ENCODE measurements around the gene PRPF38B.

Gene PRPF38B

GRCh38 chr1:108728327-108728923 is 36.3 kb downstream of the PRPF38B start:
- Histone ChIP-seq H3K4me3 (ENCODE audit: low read depth in 1 of 2, low read length in 2 of 2) (no peak overlapping the region), H3K27me3 (ENCODE audit: control insufficient read depth in 1 of 2, insufficient read depth in 2 of 2, low read length in 2 of 2) (no peaks in the 10 kb centered on the region), H3K9ac (ENCODE audit: low read length) (no peak overlapping the region), H3K27ac (ENCODE audit: low read depth, low read length) (no peak overlapping the region), H3K9me3 (ENCODE audit: low read length) (no peaks in the 10 kb centered on the region), H3K4me1 (ENCODE audit: insufficient read depth, low read length) (no peaks in the 10 kb centered on the region), H3K36me3 (ENCODE audit: insufficient read depth, low read length) (no peaks in the 10 kb centered on the region)

GRCh38 chr1:108729481-108729880 is 37.4 kb downstream of the PRPF38B start:
- no peaks in the 10 kb centered on the region for H3K27me3 ChIP-seq (ENCODE audit: control insufficient read depth in 1 of 2, insufficient read depth in 2 of 2, low read length in 2 of 2)
- H3K36me3 ChIP-seq (ENCODE audit: insufficient read depth, low read length), result no peaks in the 10 kb centered on the region
- H3K4me1 ChIP-seq (ENCODE audit: insufficient read depth, low read length), result no peaks in the 10 kb centered on the region
- no peaks in the 10 kb centered on the region for H3K9me3 ChIP-seq (ENCODE audit: low read length)
- no peak overlapping the region for H3K4me3 ChIP-seq (ENCODE audit: low read depth in 1 of 2, low read length in 2 of 2)
- H3K9ac ChIP-seq (ENCODE audit: low read length), result no peak overlapping the region
- no peak overlapping the region for H3K27ac ChIP-seq (ENCODE audit: low read depth, low read length)

- Histone ChIP-seq H3K4me3 (ENCODE audit: low read depth in 1 of 2, low read length in 2 of 2) (no peak overlapping the region), H3K36me3 (ENCODE audit: insufficient read depth, low read length) (no peaks in the 10 kb centered on the region), H3K27me3 (ENCODE audit: control insufficient read depth in 1 of 2, insufficient read depth in 2 of 2, low read length in 2 of 2) (no peaks in the 10 kb centered on the region), H3K9me3 (ENCODE audit: low read length) (no peaks in the 10 kb centered on the region), H3K9ac (ENCODE audit: low read length) (no peak overlapping the region), H3K27ac (ENCODE audit: low read depth, low read length) (no peak overlapping the region), H3K4me1 (ENCODE audit: insufficient read depth, low read length) (no peaks in the 10 kb centered on the region)
Observed at GRCh38 chr1:108732398-108732797, 40.3 kb downstream of the PRPF38B start.

GRCh38 chr1:108734171-108734865 is 42.2 kb downstream of the PRPF38B start:
- Histone ChIP-seq H3K4me3 (ENCODE audit: low read depth in 1 of 2, low read length in 2 of 2) (no peak overlapping the region), H3K27me3 (ENCODE audit: control insufficient read depth in 1 of 2, insufficient read depth in 2 of 2, low read length in 2 of 2) (no peaks in the 10 kb centered on the region), H3K9me3 (ENCODE audit: low read length) (no peaks in the 10 kb centered on the region), H3K4me1 (ENCODE audit: insufficient read depth, low read length) (no peaks in the 10 kb centered on the region), H3K36me3 (ENCODE audit: insufficient read depth, low read length) (no peaks in the 10 kb centered on the region), H3K27ac (ENCODE audit: low read depth, low read length) (no peak overlapping the region), H3K9ac (ENCODE audit: low read length) (no peak overlapping the region)

GRCh38 chr1:108742253-108742652 is 50.1 kb downstream of the PRPF38B start:
- H3K9ac ChIP-seq (ENCODE audit: low read length), result no peak overlapping the region
- H3K4me1 ChIP-seq (ENCODE audit: insufficient read depth, low read length), result no peaks in the 10 kb centered on the region
- no peak overlapping the region for H3K4me3 ChIP-seq (ENCODE audit: low read depth in 1 of 2, low read length in 2 of 2)
- H3K36me3 ChIP-seq (ENCODE audit: insufficient read depth, low read length), result no peaks in the 10 kb centered on the region
- H3K27ac ChIP-seq (ENCODE audit: low read depth, low read length), result no peak overlapping the region
- no peaks in the 10 kb centered on the region for H3K27me3 ChIP-seq (ENCODE audit: control insufficient read depth in 1 of 2, insufficient read depth in 2 of 2, low read length in 2 of 2)
- no peaks in the 10 kb centered on the region for H3K9me3 ChIP-seq (ENCODE audit: low read length)

GRCh38 chr1:108745980-108746381 is 53.9 kb downstream of the PRPF38B start:
- Histone ChIP-seq H3K4me3 (ENCODE audit: low read depth in 1 of 2, low read length in 2 of 2) (peak overlapping the region; percentile 61 to 85), H3K9me3 (ENCODE audit: low read length) (no peaks in the 10 kb centered on the region), H3K27me3 (ENCODE audit: control insufficient read depth in 1 of 2, insufficient read depth in 2 of 2, low read length in 2 of 2) (no peaks in the 10 kb centered on the region), H3K36me3 (ENCODE audit: insufficient read depth, low read length) (no peaks in the 10 kb centered on the region), H3K27ac (ENCODE audit: low read depth, low read length) (peak overlapping the region; percentile 92), H3K4me1 (ENCODE audit: insufficient read depth, low read length) (peaks cover 25% of the 10 kb centered on the region), H3K9ac (ENCODE audit: low read length) (no peak overlapping the region)

- Histone ChIP-seq H3K36me3 (ENCODE audit: insufficient read depth, low read length) (no peaks in the 10 kb centered on the region), H3K9ac (ENCODE audit: low read length) (peak within 1 kb of the TSS; percentile 81), H3K4me1 (ENCODE audit: insufficient read depth, low read length) (peaks cover 27% of the 10 kb centered on the region), H3K4me3 (ENCODE audit: low read depth in 1 of 2, low read length in 2 of 2) (peak within 1 kb of the TSS; percentile 61 to 85), H3K27ac (ENCODE audit: low read depth, low read length) (peak within 1 kb of the TSS; percentile 92), H3K27me3 (ENCODE audit: control insufficient read depth in 1 of 2, insufficient read depth in 2 of 2, low read length in 2 of 2) (no peaks in the 10 kb centered on the region), H3K9me3 (ENCODE audit: low read length) (no peaks in the 10 kb centered on the region)
Observed at GRCh38 chr1:108746382-108747170, 54.5 kb downstream of the PRPF38B start, which contains the start of gene STXBP3. Gene STXBP3 (plus strand): TSS chr1:108746674. CDS start chr1:108746738, 64 bp downstream.

- Histone ChIP-seq H3K4me3 (ENCODE audit: low read depth in 1 of 2, low read length in 2 of 2) (peak overlapping the region; percentile 61 to 85), H3K9ac (ENCODE audit: low read length) (peak overlapping the region; percentile 81), H3K4me1 (ENCODE audit: insufficient read depth, low read length) (peaks cover 27% of the 10 kb centered on the region), H3K36me3 (ENCODE audit: insufficient read depth, low read length) (no peaks in the 10 kb centered on the region), H3K27ac (ENCODE audit: low read depth, low read length) (peak overlapping the region; percentile 92), H3K27me3 (ENCODE audit: control insufficient read depth in 1 of 2, insufficient read depth in 2 of 2, low read length in 2 of 2) (no peaks in the 10 kb centered on the region), H3K9me3 (ENCODE audit: low read length) (no peaks in the 10 kb centered on the region)
Observed at GRCh38 chr1:108747171-108747850, 55.2 kb downstream of the PRPF38B start.

- Histone ChIP-seq H3K4me1 (ENCODE audit: insufficient read depth, low read length) (peaks cover 27% of the 10 kb centered on the region), H3K36me3 (ENCODE audit: insufficient read depth, low read length) (peaks cover 6% of the 10 kb centered on the region), H3K9me3 (ENCODE audit: low read length) (no peaks in the 10 kb centered on the region), H3K4me3 (ENCODE audit: low read depth in 1 of 2, low read length in 2 of 2) (no peak overlapping the region), H3K27ac (ENCODE audit: low read depth, low read length) (peak overlapping the region; percentile 92), H3K9ac (ENCODE audit: low read length) (no peak overlapping the region), H3K27me3 (ENCODE audit: control insufficient read depth in 1 of 2, insufficient read depth in 2 of 2, low read length in 2 of 2) (no peaks in the 10 kb centered on the region)
Observed at GRCh38 chr1:108747898-108748297, 55.8 kb downstream of the PRPF38B start.

- no peak overlapping the region for H3K4me3 ChIP-seq (ENCODE audit: low read depth in 1 of 2, low read length in 2 of 2)
- no peak overlapping the region for H3K27ac ChIP-seq (ENCODE audit: low read depth, low read length)
- no peak overlapping the region for H3K9ac ChIP-seq (ENCODE audit: low read length)
- H3K36me3 ChIP-seq (ENCODE audit: insufficient read depth, low read length), result peaks cover 13% of the 10 kb centered on the region
- H3K27me3 ChIP-seq (ENCODE audit: control insufficient read depth in 1 of 2, insufficient read depth in 2 of 2, low read length in 2 of 2), result no peaks in the 10 kb centered on the region
- no peaks in the 10 kb centered on the region for H3K9me3 ChIP-seq (ENCODE audit: low read length)
- peaks cover 27% of the 10 kb centered on the region for H3K4me1 ChIP-seq (ENCODE audit: insufficient read depth, low read length)
Observed at GRCh38 chr1:108749081-108749480, 57.0 kb downstream of the PRPF38B start.

Data from muscle layer of colon (tissue), 2 donors.